ENCODE measurements around the gene PAX5. TPM values are rescaled to one million over a fixed set of nuclear protein-coding genes. Genes with fewer than 3 reads are reported as not detected.

PAX5 gene
- total and polyA plus RNA-seq, 9 donors, result 0.02 to 0.28 (median 0.05) TPM; not detected in 6

DNA sequence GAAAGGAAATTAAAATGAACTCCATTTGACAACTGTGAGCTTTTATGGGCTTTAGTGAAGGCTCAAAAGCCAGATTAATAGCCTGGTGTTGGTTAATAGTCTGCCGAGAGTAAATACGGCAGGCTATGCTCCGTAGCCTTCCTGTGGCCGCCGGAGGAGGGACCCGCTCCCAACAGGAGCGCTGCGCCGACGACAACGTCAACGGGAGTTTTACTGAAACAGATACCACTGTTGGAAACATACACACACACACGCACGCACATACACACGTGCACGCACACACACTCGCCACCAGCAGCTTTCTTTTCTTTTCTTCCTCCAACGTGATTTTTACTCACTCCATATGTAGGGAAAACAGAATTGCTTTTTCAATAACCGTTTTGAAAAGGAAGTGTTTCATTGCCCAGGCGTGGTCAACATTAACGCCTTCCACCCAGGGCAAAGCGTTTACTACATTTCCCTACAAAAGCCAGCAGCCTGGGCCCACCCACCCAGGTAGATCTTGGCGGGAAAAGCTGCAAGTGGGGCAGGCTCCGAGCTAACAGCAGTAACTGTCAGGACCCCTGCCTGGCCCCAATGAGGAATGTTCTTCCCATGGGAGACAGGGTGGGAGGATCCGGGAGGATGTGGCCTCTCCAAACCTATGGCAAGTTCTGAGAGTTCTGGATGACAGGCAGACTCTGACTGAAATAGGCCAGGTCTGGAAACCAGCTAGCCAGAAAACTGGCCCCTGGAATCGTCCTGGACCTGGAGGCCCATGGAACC lies 72.3 kb downstream of the PAX5 start:
- Histone ChIP-seq H3K36me3 (no peaks in the 10 kb centered on the region), H3K4me3 (no peak overlapping the region), H3K27ac (no peak overlapping the region), H3K9me3 (no peaks in the 10 kb centered on the region), H3K4me1 (ENCODE audit: insufficient read depth) (no peaks in the 10 kb centered on the region), H3K27me3 (no peaks in the 10 kb centered on the region)
- TF ChIP-seq POLR2A (IDR thresholded peaks at IDR 0.05), result no peak
- no peak for DNase-seq
- WGBS, 3 donors, result 6% methylated on average over 26 of the region's 26 CpGs
- intact Hi-C loops (cut with DNase I), result no loop called here

- no peaks in the 10 kb centered on the region for H3K27me3 ChIP-seq
- no peak for TF ChIP-seq EP300 (IDR thresholded peaks at IDR 0.05)
- no peak for TF ChIP-seq POLR2A (IDR thresholded peaks at IDR 0.05)
- no peak for TF ChIP-seq CTCF (IDR thresholded peaks at IDR 0.05)
- intact Hi-C loops (cut with DNase I), result no loop called here
- DNase-seq, result no peak
- H3K4me3 ChIP-seq, result no peak overlapping the region
- no peaks in the 10 kb centered on the region for H3K9me3 ChIP-seq
- no peaks in the 10 kb centered on the region for H3K4me1 ChIP-seq (ENCODE audit: insufficient read depth)
- no peaks in the 10 kb centered on the region for H3K36me3 ChIP-seq
- WGBS, 3 donors, result 53 to 68% (median 55%) methylated on average over 4 of the region's 4 CpGs
- no peak overlapping the region for H3K27ac ChIP-seq
These were observed 73.0 kb downstream of the PAX5 start for GRCh38 chr9:36961051-36961450.

- Histone ChIP-seq H3K27me3 (no peaks in the 10 kb centered on the region), H3K9me3 (no peaks in the 10 kb centered on the region), H3K27ac (no peak overlapping the region), H3K36me3 (no peaks in the 10 kb centered on the region), H3K4me1 (ENCODE audit: insufficient read depth) (no peaks in the 10 kb centered on the region), H3K4me3 (no peak overlapping the region)
- intact Hi-C loops (cut with DNase I), result no loop called here
- DNase-seq, result no peak
- WGBS, 3 donors, result 92 to 94% (median 93%) methylated on average over 7 of the region's 7 CpGs
- no peak for TF ChIP-seq CTCF (IDR thresholded peaks at IDR 0.05)
- no peak for TF ChIP-seq POLR2A (IDR thresholded peaks at IDR 0.05)
- TF ChIP-seq EP300 (IDR thresholded peaks at IDR 0.05), result no peak
These were observed 73.5 kb downstream of the PAX5 start for GRCh38 chr9:36960575-36960955.

GRCh38 chr9:36959681-36960574 lies 74.1 kb downstream of the PAX5 start:
- no peak for DNase-seq
- Histone ChIP-seq H3K9me3 (no peaks in the 10 kb centered on the region), H3K27ac (no peak overlapping the region), H3K4me1 (ENCODE audit: insufficient read depth) (no peaks in the 10 kb centered on the region), H3K27me3 (no peaks in the 10 kb centered on the region), H3K36me3 (no peaks in the 10 kb centered on the region), H3K4me3 (no peak overlapping the region)
- WGBS, 3 donors, result 91 to 93% (median 92%) methylated on average over 12 of the region's 12 CpGs
- no peak for TF ChIP-seq CTCF (IDR thresholded peaks at IDR 0.05)
- no peak for TF ChIP-seq POLR2A (IDR thresholded peaks at IDR 0.05)
- no peak for TF ChIP-seq EP300 (IDR thresholded peaks at IDR 0.05)
- intact Hi-C loops (cut with DNase I), result no loop called here

Data from ovary (tissue), 9 donors.